Keratinocyte (primary cell): ENCODE data around the gene RBP5. TPM values are rescaled to one million over a fixed set of nuclear protein-coding genes. Genes with fewer than 3 reads are reported as not detected.

ENCODE experiments used
- DNase-seq: peaks from one replicate; pipeline ENCODE4 v3.0.0-alpha.2; 2011; ENCODE audit warnings: low read depth, missing footprints, low spot score
- FAIRE-seq: peaks from 2 replicates; lab custom pipeline; 2011; peaks lifted over from hg19 to GRCh38; lab: Jason Lieb, UNC
- H2AFZ ChIP-seq: 2 replicates; pipeline ENCODE4 v1.6.0; 2012; ENCODE audit warnings: low read length, control low read depth, inconsistent platforms; ENCODE audit not compliant: control insufficient read depth
- H3K27ac ChIP-seq: 2 replicates; pipeline ENCODE4 v1.5.1; 2011; ENCODE audit warnings: low read length; ENCODE audit not compliant: control insufficient read depth, insufficient read depth
- H3K27me3 ChIP-seq: 3 replicates; pipeline ENCODE4 v1.6.0; 2011; ENCODE audit warnings: low read length; ENCODE audit not compliant: control insufficient read depth, insufficient read depth; ENCODE audit errors: extremely low read depth
- H3K36me3 ChIP-seq, 2 experiments: 2 replicates in 1 of 2; 3 replicates in 1 of 2; pipeline ENCODE4 v1.5.1; 2011; ENCODE audit warnings: low read length in 2 of 2, mild to moderate bottlenecking in 1 of 2; ENCODE audit not compliant: control insufficient read depth in 2 of 2, insufficient read depth in 2 of 2; ENCODE audit errors: extremely low read depth in 1 of 2
- H3K4me1 ChIP-seq: 3 replicates; pipeline ENCODE4 v1.5.1; 2011; ENCODE audit warnings: low read length; ENCODE audit not compliant: control insufficient read depth, insufficient read depth; ENCODE audit errors: extremely low read depth
- H3K4me2 ChIP-seq: 3 replicates; pipeline ENCODE4 v1.6.0; 2011; ENCODE audit warnings: low read depth, low read length; ENCODE audit not compliant: control insufficient read depth, insufficient read depth; ENCODE audit errors: extremely low read depth
- H3K4me3 ChIP-seq, 3 experiments: fragments of 200-600 bp in 1 of 3; sonication (generic) in 1 of 3; 2 replicates in 2 of 3; 3 replicates in 1 of 3; pipeline ENCODE4 v1.5.1; 2011 to 2016; ENCODE audit warnings: low read length in 3 of 3, mild to moderate bottlenecking in 3 of 3, control low read depth in 2 of 3, inconsistent platforms in 1 of 3, low read depth in 1 of 3, mixed read lengths in 1 of 3, mixed run types in 1 of 3, moderate library complexity in 1 of 3; ENCODE audit not compliant: control insufficient read depth in 2 of 3, insufficient read depth in 2 of 3; ENCODE audit errors: extremely low read depth in 1 of 3
- H3K79me2 ChIP-seq: 2 replicates; pipeline ENCODE4 v1.6.0; 2012; ENCODE audit warnings: low read length; ENCODE audit not compliant: control insufficient read depth, insufficient read depth
- H3K9ac ChIP-seq: 3 replicates; pipeline ENCODE4 v1.6.0; 2011; ENCODE audit warnings: low read length; ENCODE audit not compliant: control insufficient read depth, insufficient read depth; ENCODE audit errors: extremely low read depth
- H3K9me1 ChIP-seq: 3 replicates; pipeline ENCODE4 v1.6.0; 2011; ENCODE audit warnings: low read length; ENCODE audit not compliant: control insufficient read depth, insufficient read depth; ENCODE audit errors: extremely low read depth
- H3K9me3 ChIP-seq: 2 replicates; pipeline ENCODE4 v1.5.1; 2012; ENCODE audit warnings: low read depth, low read length; ENCODE audit not compliant: control insufficient read depth
- H4K20me1 ChIP-seq: 3 replicates; pipeline ENCODE4 v1.6.0; 2011; ENCODE audit warnings: low read length; ENCODE audit not compliant: control insufficient read depth, insufficient read depth; ENCODE audit errors: extremely low read depth
- EZH2 ChIP-seq: IDR thresholded peaks from one replicate; pipeline ENCODE4 v1.6.1; 2012; ENCODE audit warnings: inconsistent platforms, mild to moderate bottlenecking, low read length, moderate library complexity
- dilution Hi-C: fragments of 300-500 bp; cut with MboI; formaldehyde crosslinking; loops from one replicate; pipeline ENCODE4 v1.7.0; 2020; ENCODE audit warnings: low sequenced_read_pairs; ENCODE audit not compliant: extremely low pct_ligation_motif_present
- polyA plus RNA-seq, 5 experiments: library from polyadenylated mRNA; depleted of rRNA in 3 of 5; stranded (reverse) in 3 of 5; stranded (forward) in 1 of 5; unstranded in 1 of 5; fragments of >200 nt; gene quantifications; 1 replicate in 1 of 5; 2 replicates in 3 of 5; 3 replicates in 1 of 5; pipeline versions ENCODE4 v1.2.1 to v1.2.3, GENCODE V29; 2011 to 2012; ENCODE audit warnings: missing spikeins in 2 of 5, low read depth in 1 of 5, low replicate concordance in 1 of 5
- TF ChIP-seq, protein P1 (sequence below), 3 experiments: IDR thresholded peaks in 1 of 3; conservative IDR thresholded peaks in 1 of 3; optimal IDR thresholded peaks in 1 of 3; 2 replicates in 2 of 3; 3 replicates in 1 of 3; pipeline versions ENCODE3 to v1.5.1; 2011; ENCODE audit warnings: low read length in 3 of 3, mild to moderate bottlenecking in 3 of 3, moderate library complexity in 2 of 3, control low read depth in 1 of 3, inconsistent platforms in 1 of 3; ENCODE audit not compliant: insufficient read depth in 2 of 3; ENCODE audit errors: extremely low read depth in 1 of 3

RBP5 gene
- polyA plus RNA-seq, 1 donor (not counting 4 experiments of a cell fraction or from before 2014, with no cell fraction given), result not detected

DNA sequence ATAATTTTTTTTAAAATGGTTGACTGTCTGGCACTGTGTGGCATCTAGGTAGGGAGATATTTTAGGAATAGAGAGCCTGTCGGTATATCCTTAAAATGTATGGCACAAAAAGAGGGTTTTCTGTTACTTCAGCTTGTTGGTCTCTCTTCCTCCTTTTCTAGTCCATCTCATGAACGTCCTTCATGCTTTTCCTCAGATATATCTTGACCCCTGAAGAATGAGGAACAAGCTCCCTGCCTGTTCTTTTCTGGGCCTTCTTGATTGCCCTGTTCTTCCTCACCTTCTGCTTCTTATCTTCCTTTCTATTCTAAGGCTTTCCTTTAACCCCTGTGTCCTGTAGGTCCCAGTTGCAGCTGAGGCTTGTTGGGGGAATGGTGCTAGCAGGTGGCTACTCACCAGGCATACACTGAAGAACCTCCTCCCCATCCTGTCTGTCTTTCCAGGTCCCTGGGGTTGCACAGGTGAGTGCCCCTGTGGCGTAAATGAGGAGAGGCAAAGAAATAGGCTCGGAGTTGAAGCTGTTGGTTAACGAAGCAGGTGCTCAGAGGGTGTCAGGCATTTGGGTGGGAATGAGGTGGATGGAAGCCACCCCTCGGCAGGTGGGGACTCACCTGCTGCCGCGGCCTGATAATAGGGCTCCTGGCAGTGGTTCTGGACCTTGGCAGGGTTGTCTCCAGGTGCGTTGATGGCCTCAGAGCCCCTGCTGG lies 29.2 kb downstream of the RBP5 start:
- Histone ChIP-seq H3K9ac (no peak overlapping the region), H3K36me3 (peaks cover 0 to 22% of the 10 kb centered on the region in 2 experiments), H3K9me1 (no peaks in the 10 kb centered on the region), H3K4me1 (no peaks in the 10 kb centered on the region), H3K79me2 (no peaks in the 10 kb centered on the region), H3K27ac (no peak overlapping the region), H3K4me3 (no peak overlapping the region), H3K27me3 (no peaks in the 10 kb centered on the region), H2AFZ (no peak overlapping the region), H3K9me3 (no peaks in the 10 kb centered on the region), H3K4me2 (no peak overlapping the region), H4K20me1 (no peaks in the 10 kb centered on the region)
- DNase-seq (no peak), FAIRE-seq (no peak)
- dilution Hi-C loops, result no loop called here
- TF ChIP-seq, protein P1, sequence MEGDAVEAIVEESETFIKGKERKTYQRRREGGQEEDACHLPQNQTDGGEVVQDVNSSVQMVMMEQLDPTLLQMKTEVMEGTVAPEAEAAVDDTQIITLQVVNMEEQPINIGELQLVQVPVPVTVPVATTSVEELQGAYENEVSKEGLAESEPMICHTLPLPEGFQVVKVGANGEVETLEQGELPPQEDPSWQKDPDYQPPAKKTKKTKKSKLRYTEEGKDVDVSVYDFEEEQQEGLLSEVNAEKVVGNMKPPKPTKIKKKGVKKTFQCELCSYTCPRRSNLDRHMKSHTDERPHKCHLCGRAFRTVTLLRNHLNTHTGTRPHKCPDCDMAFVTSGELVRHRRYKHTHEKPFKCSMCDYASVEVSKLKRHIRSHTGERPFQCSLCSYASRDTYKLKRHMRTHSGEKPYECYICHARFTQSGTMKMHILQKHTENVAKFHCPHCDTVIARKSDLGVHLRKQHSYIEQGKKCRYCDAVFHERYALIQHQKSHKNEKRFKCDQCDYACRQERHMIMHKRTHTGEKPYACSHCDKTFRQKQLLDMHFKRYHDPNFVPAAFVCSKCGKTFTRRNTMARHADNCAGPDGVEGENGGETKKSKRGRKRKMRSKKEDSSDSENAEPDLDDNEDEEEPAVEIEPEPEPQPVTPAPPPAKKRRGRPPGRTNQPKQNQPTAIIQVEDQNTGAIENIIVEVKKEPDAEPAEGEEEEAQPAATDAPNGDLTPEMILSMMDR (optimal IDR thresholded peaks at IDR 0.05 in 1 of 3, IDR thresholded peaks at IDR 0.05 in 1 of 3, conservative IDR thresholded peaks at IDR 0.05 in 1 of 3; ENCODE audit: extremely low read depth in 1 of 3, insufficient read depth in 2 of 3, low read length in 3 of 3), result no peak
- TF ChIP-seq EZH2, result no peak

DNA sequence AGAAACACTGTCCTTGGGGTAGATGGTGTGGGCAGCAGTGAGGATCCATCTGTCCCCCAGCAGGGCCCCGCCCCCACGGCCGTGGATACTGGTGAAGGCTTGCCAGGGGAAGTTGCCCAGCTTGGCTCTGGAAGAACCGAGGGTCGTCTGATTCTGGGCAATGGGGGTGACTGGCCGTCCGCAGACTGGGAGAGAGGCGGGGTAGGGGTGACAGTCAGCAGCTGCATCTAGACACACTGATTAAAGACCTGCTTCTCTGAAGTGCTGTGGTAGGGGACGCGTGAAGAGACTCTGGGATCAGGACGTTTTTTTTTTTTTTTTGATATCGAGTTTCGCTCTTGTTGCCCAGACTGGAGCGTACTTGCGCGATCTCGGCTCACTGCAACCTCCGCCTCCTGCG lies 31.7 kb downstream of the RBP5 start:
- DNase-seq (no peak), FAIRE-seq (no peak)
- TF ChIP-seq, protein P1 (optimal IDR thresholded peaks at IDR 0.05 in 1 of 3, IDR thresholded peaks at IDR 0.05 in 1 of 3, conservative IDR thresholded peaks at IDR 0.05 in 1 of 3; ENCODE audit: extremely low read depth in 1 of 3, insufficient read depth in 2 of 3, low read length in 3 of 3), result no peak
- no peak for TF ChIP-seq EZH2
- H3K9me3 ChIP-seq, result no peaks in the 10 kb centered on the region
- no peaks in the 10 kb centered on the region for H3K79me2 ChIP-seq
- dilution Hi-C loops, result no loop called here
- H3K9ac ChIP-seq, result no peak overlapping the region
- no peaks in the 10 kb centered on the region for H3K27me3 ChIP-seq
- no peaks in the 10 kb centered on the region for H4K20me1 ChIP-seq
- no peak overlapping the region for H3K4me2 ChIP-seq
- no peak overlapping the region for H2AFZ ChIP-seq
- H3K4me3 ChIP-seq, result no peak overlapping the region
- no peaks in the 10 kb centered on the region for H3K9me1 ChIP-seq
- peaks cover 0 to 16% of the 10 kb centered on the region in 2 experiments for H3K36me3 ChIP-seq
- peaks cover 3% of the 10 kb centered on the region for H3K4me1 ChIP-seq
- no peak overlapping the region for H3K27ac ChIP-seq
